Breast epithelium (tissue), 3 donors: ENCODE data around the gene UGP2.

Source experiments
- POLR2A ChIP-seq: fragments of 450-650 bp; IDR thresholded peaks from one replicate; pipeline ENCODE4 v1.6.1; 2016; ENCODE audit warnings: antibody characterized with exemption, mild to moderate bottlenecking, moderate library complexity
- POLR2AphosphoS5 ChIP-seq, 3 donors: sonication (generic); formaldehyde crosslinking; IDR thresholded peaks; one replicate each; pipeline ENCODE4 v1.6.1; 2017; ENCODE audit warnings: antibody characterized with exemption in 3 of 3
- TF ChIP-seq, protein P1 (sequence below), 3 donors: fragments of 450-650 bp; IDR thresholded peaks; one replicate each; pipeline ENCODE4 v1.5.1; 2016 to 2017; ENCODE audit warnings: antibody characterized with exemption in 3 of 3, mild to moderate bottlenecking in 3 of 3, moderate library complexity in 3 of 3

DNA sequence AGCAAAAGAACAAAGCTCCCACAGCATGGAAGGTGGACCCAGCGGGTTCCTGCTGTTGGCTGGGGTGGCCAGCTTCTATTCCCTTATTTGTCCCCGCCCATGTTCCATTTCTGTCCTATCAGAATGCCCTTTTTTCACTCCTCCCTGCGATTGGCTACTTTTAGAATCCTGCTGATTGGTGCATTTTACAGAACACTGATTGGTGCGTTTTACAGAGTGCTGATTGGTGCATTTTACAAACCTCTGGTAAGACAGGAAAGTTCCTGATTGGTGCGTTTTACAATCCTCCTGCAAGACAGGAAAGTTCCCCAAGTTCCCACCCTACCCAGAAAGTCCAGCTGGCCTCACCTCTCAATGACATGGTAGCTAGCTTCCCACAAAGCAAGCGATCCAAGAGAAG lies 40.2 kb upstream of the UGP2 start:
- TF ChIP-seq, protein P1, sequence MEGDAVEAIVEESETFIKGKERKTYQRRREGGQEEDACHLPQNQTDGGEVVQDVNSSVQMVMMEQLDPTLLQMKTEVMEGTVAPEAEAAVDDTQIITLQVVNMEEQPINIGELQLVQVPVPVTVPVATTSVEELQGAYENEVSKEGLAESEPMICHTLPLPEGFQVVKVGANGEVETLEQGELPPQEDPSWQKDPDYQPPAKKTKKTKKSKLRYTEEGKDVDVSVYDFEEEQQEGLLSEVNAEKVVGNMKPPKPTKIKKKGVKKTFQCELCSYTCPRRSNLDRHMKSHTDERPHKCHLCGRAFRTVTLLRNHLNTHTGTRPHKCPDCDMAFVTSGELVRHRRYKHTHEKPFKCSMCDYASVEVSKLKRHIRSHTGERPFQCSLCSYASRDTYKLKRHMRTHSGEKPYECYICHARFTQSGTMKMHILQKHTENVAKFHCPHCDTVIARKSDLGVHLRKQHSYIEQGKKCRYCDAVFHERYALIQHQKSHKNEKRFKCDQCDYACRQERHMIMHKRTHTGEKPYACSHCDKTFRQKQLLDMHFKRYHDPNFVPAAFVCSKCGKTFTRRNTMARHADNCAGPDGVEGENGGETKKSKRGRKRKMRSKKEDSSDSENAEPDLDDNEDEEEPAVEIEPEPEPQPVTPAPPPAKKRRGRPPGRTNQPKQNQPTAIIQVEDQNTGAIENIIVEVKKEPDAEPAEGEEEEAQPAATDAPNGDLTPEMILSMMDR (IDR thresholded peaks at IDR 0.05), result no peak
- TF ChIP-seq POLR2A, result no peak
- no peak for TF ChIP-seq POLR2AphosphoS5 (IDR thresholded peaks at IDR 0.05)
